Astrocyte (in vitro differentiated cells and primary cell): ENCODE results near the gene MYH13. TPM values are rescaled to one million over a fixed set of nuclear protein-coding genes. Genes with fewer than 3 reads are reported as not detected.

ENCODE experiments used
- DNase-seq: peaks from one replicate; pipeline ENCODE4 v3.0.0-alpha.2; 2010; ENCODE audit warnings: low read depth
- FAIRE-seq: peaks from 2 replicates; lab custom pipeline; 2011; peaks lifted over from hg19 to GRCh38; lab: Jason Lieb, UNC
- H2AFZ ChIP-seq: 2 replicates; pipeline ENCODE4 v1.6.0; 2012; ENCODE audit warnings: low read depth, low read length, inconsistent platforms
- H3K27ac ChIP-seq: 2 replicates; pipeline ENCODE4 v1.5.1; 2011; ENCODE audit warnings: low read depth, low read length, inconsistent platforms
- H3K27me3 ChIP-seq: 2 replicates; pipeline ENCODE4 v1.6.0; 2011; ENCODE audit warnings: low read length, inconsistent platforms; ENCODE audit not compliant: insufficient read depth
- H3K36me3 ChIP-seq: 2 replicates; pipeline ENCODE4 v1.5.1; 2011; ENCODE audit warnings: low read length, inconsistent platforms; ENCODE audit not compliant: insufficient read depth
- H3K4me1 ChIP-seq: 2 replicates; pipeline ENCODE4 v1.5.1; 2011; ENCODE audit warnings: low read length, inconsistent platforms; ENCODE audit not compliant: insufficient read depth
- H3K4me2 ChIP-seq: 2 replicates; pipeline ENCODE4 v1.6.0; 2012; ENCODE audit warnings: low read length, inconsistent platforms
- H3K4me3 ChIP-seq: 2 replicates; pipeline ENCODE4 v1.5.1; 2011; ENCODE audit warnings: low read depth, mild to moderate bottlenecking, low read length, inconsistent platforms; ENCODE audit not compliant: insufficient read depth
- H3K79me2 ChIP-seq: 2 replicates; pipeline ENCODE4 v1.6.0; 2012; ENCODE audit warnings: mild to moderate bottlenecking, low read length, inconsistent platforms; ENCODE audit not compliant: insufficient read depth
- H3K9ac ChIP-seq: 2 replicates; pipeline ENCODE4 v1.6.0; 2012; ENCODE audit warnings: mild to moderate bottlenecking, low read length, inconsistent platforms
- H3K9me3 ChIP-seq: 2 replicates; pipeline ENCODE4 v1.5.1; 2012; ENCODE audit warnings: low read depth, mild to moderate bottlenecking, low read length, inconsistent platforms; ENCODE audit not compliant: insufficient read depth
- H4K20me1 ChIP-seq: 2 replicates; pipeline ENCODE4 v1.6.0; 2012; ENCODE audit warnings: low read length, inconsistent platforms; ENCODE audit not compliant: insufficient read depth
- H3K27ac Mint-ChIP-seq: one replicate; pipeline ENCODE4 v1.8.0; 2021; ENCODE audit warnings: mild to moderate bottlenecking, mixed read lengths; ENCODE audit not compliant: unreplicated experiment
- H3K27me3 Mint-ChIP-seq: one replicate; pipeline ENCODE4 v1.8.0; 2021; ENCODE audit warnings: low read depth, mixed read lengths; ENCODE audit not compliant: unreplicated experiment
- H3K36me3 Mint-ChIP-seq: one replicate; pipeline ENCODE4 v1.8.0; 2021; ENCODE audit warnings: low read depth, mixed read lengths; ENCODE audit not compliant: unreplicated experiment
- H3K4me1 Mint-ChIP-seq: one replicate; pipeline ENCODE4 v1.8.0; 2021; ENCODE audit warnings: low read depth, mixed read lengths; ENCODE audit not compliant: unreplicated experiment
- H3K4me3 Mint-ChIP-seq: one replicate; pipeline ENCODE4 v1.8.0; 2021; ENCODE audit warnings: mild to moderate bottlenecking, moderate library complexity, mixed read lengths; ENCODE audit not compliant: unreplicated experiment
- H3K9me3 Mint-ChIP-seq: one replicate; pipeline ENCODE4 v1.8.0; 2021; ENCODE audit warnings: mild to moderate bottlenecking, mixed read lengths; ENCODE audit not compliant: unreplicated experiment
- EZH2 ChIP-seq: IDR thresholded peaks from 2 replicates; pipeline ENCODE4 v1.6.1; 2012; ENCODE audit warnings: mild to moderate bottlenecking, low read length, inconsistent platforms; ENCODE audit not compliant: insufficient read depth
- total RNA-seq: library from RNA; stranded (reverse); gene quantifications from 2 replicates; pipeline ENCODE4 v1.2.1, GENCODE V29; 2021
- TF ChIP-seq, protein P1 (sequence below): IDR thresholded peaks from 2 replicates; pipeline ENCODE4 v1.5.1; 2011; ENCODE audit warnings: low read depth, mild to moderate bottlenecking, inconsistent platforms, low read length, moderate library complexity; ENCODE audit not compliant: insufficient read depth

Gene MYH13
- total RNA-seq, 1 donor from 2014 or later: not detected

DNA sequence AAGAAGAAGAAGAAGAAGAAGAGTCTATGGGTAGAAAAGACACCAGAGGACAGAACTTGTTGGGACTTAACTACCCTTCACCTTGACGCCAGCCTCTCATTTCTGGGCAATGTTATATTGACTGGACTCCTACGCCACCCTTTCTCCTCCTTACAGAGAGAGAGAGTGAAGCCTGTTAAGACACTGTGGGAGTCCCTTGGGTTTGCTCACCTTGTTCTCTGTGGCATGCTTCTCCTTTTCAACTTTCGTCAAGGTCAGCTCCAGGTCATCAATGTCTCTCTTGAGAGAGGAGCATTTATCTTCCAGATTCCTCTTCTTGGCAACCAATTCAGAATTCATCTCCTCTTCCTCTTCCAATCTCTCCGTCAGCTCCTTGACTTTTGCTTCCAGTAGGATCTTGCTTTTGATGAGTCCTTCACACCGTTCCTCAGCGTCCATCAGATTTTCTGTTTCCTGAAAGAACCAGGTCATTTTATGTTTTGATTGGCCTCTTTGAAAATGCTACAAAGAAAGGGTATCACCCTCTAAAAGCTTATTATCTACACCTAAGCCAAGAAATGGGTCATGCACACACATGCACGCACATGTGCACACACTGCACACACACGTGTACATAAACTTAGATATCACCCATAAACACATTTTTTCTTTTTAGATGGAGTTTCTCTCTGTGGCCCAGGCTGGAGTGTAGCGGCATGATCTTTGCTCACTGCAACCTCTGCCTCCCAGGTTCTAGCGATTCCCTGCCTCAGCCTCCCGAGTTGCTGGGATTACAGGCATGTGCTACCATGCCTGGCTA lies 48.8 kb downstream of the MYH13 start:
- Mint-ChIP-seq H3K4me3 (no peak overlapping the region), H3K27me3 (peaks cover 32% of the 10 kb centered on the region), H3K36me3 (no peaks in the 10 kb centered on the region), H3K4me1 (no peaks in the 10 kb centered on the region), H3K27ac (no peak overlapping the region), H3K9me3 (peaks cover under 1% of the 10 kb centered on the region)
- no peak for DNase-seq
- Histone ChIP-seq H3K9ac (no peak overlapping the region), H4K20me1 (no peaks in the 10 kb centered on the region), H3K4me1 (no peaks in the 10 kb centered on the region), H3K9me3 (no peaks in the 10 kb centered on the region), H3K27me3 (no peaks in the 10 kb centered on the region), H2AFZ (no peak overlapping the region), H3K79me2 (no peaks in the 10 kb centered on the region), H3K4me3 (no peak overlapping the region), H3K36me3 (no peaks in the 10 kb centered on the region), H3K27ac (no peak overlapping the region), H3K4me2 (no peak overlapping the region)
- TF ChIP-seq EZH2: no peak
- TF ChIP-seq, protein P1, sequence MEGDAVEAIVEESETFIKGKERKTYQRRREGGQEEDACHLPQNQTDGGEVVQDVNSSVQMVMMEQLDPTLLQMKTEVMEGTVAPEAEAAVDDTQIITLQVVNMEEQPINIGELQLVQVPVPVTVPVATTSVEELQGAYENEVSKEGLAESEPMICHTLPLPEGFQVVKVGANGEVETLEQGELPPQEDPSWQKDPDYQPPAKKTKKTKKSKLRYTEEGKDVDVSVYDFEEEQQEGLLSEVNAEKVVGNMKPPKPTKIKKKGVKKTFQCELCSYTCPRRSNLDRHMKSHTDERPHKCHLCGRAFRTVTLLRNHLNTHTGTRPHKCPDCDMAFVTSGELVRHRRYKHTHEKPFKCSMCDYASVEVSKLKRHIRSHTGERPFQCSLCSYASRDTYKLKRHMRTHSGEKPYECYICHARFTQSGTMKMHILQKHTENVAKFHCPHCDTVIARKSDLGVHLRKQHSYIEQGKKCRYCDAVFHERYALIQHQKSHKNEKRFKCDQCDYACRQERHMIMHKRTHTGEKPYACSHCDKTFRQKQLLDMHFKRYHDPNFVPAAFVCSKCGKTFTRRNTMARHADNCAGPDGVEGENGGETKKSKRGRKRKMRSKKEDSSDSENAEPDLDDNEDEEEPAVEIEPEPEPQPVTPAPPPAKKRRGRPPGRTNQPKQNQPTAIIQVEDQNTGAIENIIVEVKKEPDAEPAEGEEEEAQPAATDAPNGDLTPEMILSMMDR: no peak
- no peak for FAIRE-seq

DNA sequence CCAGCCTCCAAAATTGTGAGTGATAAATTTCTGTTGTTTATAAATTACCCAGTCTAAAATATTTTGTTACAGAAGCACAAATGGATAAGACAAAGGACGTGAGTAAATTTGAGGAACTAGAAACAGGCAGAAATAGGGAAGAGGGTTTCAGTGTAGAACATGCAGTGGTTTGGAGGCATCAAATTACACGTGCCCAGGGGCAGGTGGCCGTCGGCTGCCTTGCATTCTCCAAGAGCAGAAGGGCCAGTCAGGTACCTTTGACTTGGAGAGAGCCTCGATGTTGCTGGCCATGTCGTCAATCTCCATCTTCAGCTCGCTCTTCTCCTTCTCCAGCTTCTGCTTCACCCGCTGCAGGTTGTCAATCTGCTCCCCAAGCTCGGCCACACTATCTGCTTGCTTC lies 54.3 kb downstream of the MYH13 start:
- Mint-ChIP-seq H3K4me3 (no peak overlapping the region), H3K4me1 (no peaks in the 10 kb centered on the region)

DNA sequence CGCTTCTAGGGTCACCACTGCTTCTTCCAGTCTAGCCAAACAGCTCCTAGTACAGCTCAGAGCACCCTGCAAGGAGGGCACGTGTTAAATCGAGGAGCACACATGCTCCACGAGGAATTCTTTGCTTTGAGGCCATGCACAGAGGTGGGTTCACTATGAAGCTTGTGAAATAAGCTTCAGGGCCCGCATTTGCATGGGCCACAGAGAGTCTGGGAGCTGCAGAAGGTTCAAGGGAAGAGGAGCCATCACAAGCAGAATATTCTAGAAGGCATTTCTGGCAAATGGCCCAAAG lies 55.3 kb downstream of the MYH13 start:
- FAIRE-seq (no peak), DNase-seq (no peak)
- no peaks in the 10 kb centered on the region for H3K9me3 ChIP-seq
- no peak overlapping the region for H3K4me2 ChIP-seq
- H3K9ac ChIP-seq: no peak overlapping the region
- H3K27me3 ChIP-seq: no peaks in the 10 kb centered on the region
- Mint-ChIP-seq H3K4me3 (no peak overlapping the region), H3K36me3 (no peaks in the 10 kb centered on the region), H3K27ac (peak overlapping the region; percentile 64), H3K9me3 (peaks cover 2% of the 10 kb centered on the region), H3K4me1 (no peaks in the 10 kb centered on the region), H3K27me3 (peaks cover 40% of the 10 kb centered on the region)
- H3K36me3 ChIP-seq: no peaks in the 10 kb centered on the region
- no peaks in the 10 kb centered on the region for H3K79me2 ChIP-seq
- no peak overlapping the region for H3K4me3 ChIP-seq
- no peak overlapping the region for H3K27ac ChIP-seq
- H4K20me1 ChIP-seq: no peaks in the 10 kb centered on the region
- H2AFZ ChIP-seq: no peak overlapping the region
- TF ChIP-seq, protein P1: no peak
- no peak for TF ChIP-seq EZH2
- no peaks in the 10 kb centered on the region for H3K4me1 ChIP-seq

More for the DNA sequence above, 54.3 kb downstream of the MYH13 start:
- no peaks in the 10 kb centered on the region for H3K27me3 ChIP-seq
- no peak overlapping the region for H3K4me3 ChIP-seq
- no peak overlapping the region for H3K9ac ChIP-seq
- no peaks in the 10 kb centered on the region for H3K79me2 ChIP-seq
- H3K4me1 ChIP-seq: no peaks in the 10 kb centered on the region
- peaks cover 39% of the 10 kb centered on the region for H3K27me3 Mint-ChIP-seq
- peaks cover 2% of the 10 kb centered on the region for H3K9me3 Mint-ChIP-seq
- no peaks in the 10 kb centered on the region for H3K9me3 ChIP-seq
- no peak overlapping the region for H3K27ac ChIP-seq
- H4K20me1 ChIP-seq: no peaks in the 10 kb centered on the region
- no peak overlapping the region for H3K27ac Mint-ChIP-seq
- no peaks in the 10 kb centered on the region for H3K36me3 ChIP-seq
- FAIRE-seq: no peak
- no peak for TF ChIP-seq EZH2
- TF ChIP-seq, protein P1: no peak
- no peak overlapping the region for H3K4me2 ChIP-seq
- H3K36me3 Mint-ChIP-seq: no peaks in the 10 kb centered on the region
- H2AFZ ChIP-seq: no peak overlapping the region
- DNase-seq: no peak
